Dermis blood vessel endothelial cell (primary cell): ENCODE measurements around the gene PCSK4. TPM values are rescaled to one million over a fixed set of nuclear protein-coding genes. Genes with fewer than 3 reads are reported as not detected.

Experiments used
- DNase-seq: peaks from one replicate; pipeline ENCODE4 v3.0.0; 2010
- total RNA-seq: library from RNA; depleted of rRNA; stranded (reverse); fragments of >200 nt; gene quantifications from 2 replicates; pipeline ENCODE4 v1.2.3, GENCODE V29; 2014

The PCSK4 gene
- total RNA-seq, 1 donor from 2014 or later: 0.68 TPM

GRCh38 chr19:1435378-1435989, 54.7 kb downstream of the PCSK4 start:
- no peak for DNase-seq

- DNase-seq: no peak
Measured at GRCh38 chr19:1434577-1435060, 55.5 kb downstream of the PCSK4 start.

- no peak for DNase-seq
Measured at GRCh38 chr19:1434040-1434366, 56.1 kb downstream of the PCSK4 start.

GRCh38 chr19:1433119-1434039, 56.8 kb downstream of the PCSK4 start:
- no peak for DNase-seq

GRCh38 chr19:1432507-1432887, 57.7 kb downstream of the PCSK4 start:
- DNase-seq: no peak

GRCh38 chr19:1431759-1432506, 58.2 kb downstream of the PCSK4 start:
- no peak for DNase-seq

Other genes with a start within 250 kb of the PCSK4 start
- 19.9 and 31.1 TPM in 2 replicates for gene ATP5F1D, start 248.6 kb downstream of the PCSK4 start, total RNA-seq
- 22.1 and 27.9 TPM in 2 replicates for gene MIDN, start 241.8 kb downstream of the PCSK4 start, total RNA-seq
- 83.1 and 192 TPM in 2 replicates for gene CIRBP, start 221.0 kb downstream of the PCSK4 start, total RNA-seq
- gene FAM174C, start 214.8 kb downstream of the PCSK4 start, total RNA-seq: 22.0 and 25.0 TPM in 2 replicates
- gene EFNA2, start 204.5 kb downstream of the PCSK4 start, total RNA-seq: not detected in 2 replicates
- 98.8 and 104 TPM in 2 replicates for gene NDUFS7, start 106.4 kb downstream of the PCSK4 start, total RNA-seq
- gene GAMT, start 88.8 kb downstream of the PCSK4 start, total RNA-seq: 10.7 and 14.8 TPM in 2 replicates
- gene DAZAP1, start 82.8 kb downstream of the PCSK4 start, total RNA-seq: 58.0 and 104 TPM in 2 replicates
- 380 and 637 TPM in 2 replicates for gene RPS15, start 52.0 kb downstream of the PCSK4 start, total RNA-seq
- 0.23 and 0.34 TPM in 2 replicates for gene APC2, start 40.2 kb downstream of the PCSK4 start, total RNA-seq
- gene C19orf25, start 11.1 kb downstream of the PCSK4 start, total RNA-seq: 22.0 and 28.1 TPM in 2 replicates
- gene REEP6, start 831 bp upstream of the PCSK4 start, total RNA-seq: 0.34 and 1.0 TPM in 2 replicates
- gene ADAMTSL5, start 22.7 kb upstream of the PCSK4 start, total RNA-seq: 0.19 TPM in 1 of 2 replicates, not detected in the other
- not detected in 2 replicates for gene PLK5, start 33.7 kb upstream of the PCSK4 start, total RNA-seq
- 82.4 and 121 TPM in 2 replicates for gene MEX3D, start 78.0 kb upstream of the PCSK4 start, total RNA-seq
- 119 and 194 TPM in 2 replicates for gene MBD3, start 102.5 kb upstream of the PCSK4 start, total RNA-seq
- 48.8 and 62.1 TPM in 2 replicates for gene UQCR11, start 115.1 kb upstream of the PCSK4 start, total RNA-seq
- gene TCF3, start 162.3 kb upstream of the PCSK4 start, total RNA-seq: 94.1 and 144 TPM in 2 replicates